ENCODE measurements around the gene PIM1. TPM values are rescaled to one million over a fixed set of nuclear protein-coding genes. Genes with fewer than 3 reads are reported as not detected.
"Not testable (repeated sequence)": the region's sequence is repeated elsewhere in the genome, so short reads cannot be mapped to it uniquely, and the experiment has no call there.

The PIM1 gene
- total RNA-seq, 1 experiment from 2014 or later = 20.0 TPM

DNA sequence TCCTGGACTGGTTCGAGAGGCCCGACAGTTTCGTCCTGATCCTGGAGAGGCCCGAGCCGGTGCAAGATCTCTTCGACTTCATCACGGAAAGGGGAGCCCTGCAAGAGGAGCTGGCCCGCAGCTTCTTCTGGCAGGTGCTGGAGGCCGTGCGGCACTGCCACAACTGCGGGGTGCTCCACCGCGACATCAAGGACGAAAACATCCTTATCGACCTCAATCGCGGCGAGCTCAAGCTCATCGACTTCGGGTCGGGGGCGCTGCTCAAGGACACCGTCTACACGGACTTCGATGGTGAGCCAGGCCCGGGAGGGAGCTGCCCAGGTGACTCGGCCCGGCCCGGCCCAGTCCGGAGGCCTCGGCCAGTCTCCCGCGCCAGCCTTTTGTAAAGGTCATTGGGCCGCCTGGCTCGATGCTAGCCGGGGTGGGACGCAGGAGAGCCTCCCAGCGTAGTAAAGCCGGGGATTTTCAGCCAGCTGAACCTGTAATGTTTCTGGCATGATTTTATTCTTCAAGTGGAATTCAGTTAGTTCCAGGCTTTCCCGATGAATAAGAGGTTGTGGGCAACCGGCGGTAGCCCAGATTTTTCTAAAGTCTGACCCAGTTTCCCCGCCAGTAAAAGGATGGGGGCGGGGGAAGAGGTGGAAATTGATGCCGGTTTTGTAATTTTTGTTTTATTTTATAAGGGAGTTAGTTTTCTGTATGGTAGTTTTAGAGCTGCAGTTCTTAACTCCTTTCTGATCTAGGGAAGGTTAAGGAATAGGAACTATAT lies 1.4 kb downstream of the PIM1 start:
- DNase-seq (ENCODE audit: low spot score) = peak; percentile 51

GRCh38 chr6:37171970-37172812 lies 2.2 kb downstream of the PIM1 start:
- peak; percentile 98 for DNase-seq (ENCODE audit: low spot score)

GRCh38 chr6:37172912-37173492 lies 3.0 kb downstream of the PIM1 start:
- no peak for DNase-seq (ENCODE audit: low spot score)

DNA sequence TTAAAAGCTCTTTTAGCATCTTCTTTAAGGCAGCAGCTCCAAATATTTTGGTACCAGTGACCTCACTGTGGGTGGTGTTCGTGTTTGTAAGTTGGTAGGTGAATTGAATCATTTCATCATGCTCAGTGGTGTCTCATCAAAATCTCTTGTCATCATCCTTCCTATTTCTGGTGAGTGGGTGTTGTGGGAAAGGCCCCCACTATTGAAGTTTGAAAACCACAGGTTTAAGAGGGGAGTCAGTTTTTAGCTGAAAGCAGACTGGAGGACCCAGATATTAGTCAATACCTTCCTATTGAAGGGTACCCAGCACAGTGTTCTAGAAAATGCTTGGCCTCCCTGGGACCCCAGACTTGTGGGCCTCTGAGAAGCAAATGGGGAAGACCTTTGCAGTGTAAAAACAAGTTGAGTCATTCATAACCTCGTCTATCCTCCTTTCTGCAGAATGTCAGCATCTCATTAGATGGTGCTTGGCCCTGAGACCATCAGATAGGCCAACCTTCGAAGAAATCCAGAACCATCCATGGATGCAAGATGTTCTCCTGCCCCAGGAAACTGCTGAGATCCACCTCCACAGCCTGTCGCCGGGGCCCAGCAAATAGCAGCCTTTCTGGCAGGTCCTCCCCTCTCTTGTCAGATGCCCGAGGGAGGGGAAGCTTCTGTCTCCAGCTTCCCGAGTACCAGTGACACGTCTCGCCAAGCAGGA lies 3.7 kb downstream of the PIM1 start:
- DNase-seq (ENCODE audit: low spot score) = no peak

GRCh38 chr6:37174196-37174514 lies 4.2 kb downstream of the PIM1 start:
- DNase-seq (ENCODE audit: low spot score) = no peak

GRCh38 chr6:37174515-37175331 lies 4.8 kb downstream of the PIM1 start:
- no peak for DNase-seq (ENCODE audit: low spot score)

- DNase-seq (ENCODE audit: low spot score) = no peak
Measured at GRCh38 chr6:37175332-37176267, 5.6 kb downstream of the PIM1 start.

GRCh38 chr6:37176268-37177076 lies 6.5 kb downstream of the PIM1 start:
- no peak for DNase-seq (ENCODE audit: low spot score)

- no peak for DNase-seq (ENCODE audit: low spot score)
Measured at GRCh38 chr6:37177077-37177934, 7.4 kb downstream of the PIM1 start.

- no peak for DNase-seq (ENCODE audit: low spot score)
Measured at GRCh38 chr6:37177935-37178517, 8.1 kb downstream of the PIM1 start.

DNA sequence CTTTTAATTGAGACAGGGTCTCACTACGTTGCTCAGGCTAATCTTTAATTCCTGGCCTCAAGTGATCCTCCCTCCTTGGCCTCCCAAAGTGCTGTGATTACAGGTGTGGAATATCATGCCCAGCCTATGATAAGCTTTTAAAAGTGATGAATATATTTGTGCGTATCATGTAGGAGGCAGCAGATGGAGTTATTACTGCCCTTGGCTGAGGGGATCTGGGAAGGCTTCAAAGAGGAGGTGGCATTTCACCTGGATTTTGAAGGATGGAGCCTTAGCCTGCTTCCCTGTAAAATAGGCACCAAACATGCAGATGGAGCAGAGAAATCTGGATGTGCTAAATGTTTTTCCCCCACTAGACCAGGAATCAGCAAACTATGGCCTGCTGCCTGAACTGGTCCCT lies 10.1 kb downstream of the PIM1 start:
- DNase-seq (ENCODE audit: low spot score) = no peak

- DNase-seq (ENCODE audit: low spot score) = not testable (repeated sequence)
Measured at GRCh38 chr6:37180610-37181009, 10.7 kb downstream of the PIM1 start.

- no peak for DNase-seq (ENCODE audit: low spot score)
Measured at GRCh38 chr6:37182736-37183590, 13.0 kb downstream of the PIM1 start.

GRCh38 chr6:37185949-37186720 lies 16.2 kb downstream of the PIM1 start:
- not testable (repeated sequence) for DNase-seq (ENCODE audit: low spot score)

DNA sequence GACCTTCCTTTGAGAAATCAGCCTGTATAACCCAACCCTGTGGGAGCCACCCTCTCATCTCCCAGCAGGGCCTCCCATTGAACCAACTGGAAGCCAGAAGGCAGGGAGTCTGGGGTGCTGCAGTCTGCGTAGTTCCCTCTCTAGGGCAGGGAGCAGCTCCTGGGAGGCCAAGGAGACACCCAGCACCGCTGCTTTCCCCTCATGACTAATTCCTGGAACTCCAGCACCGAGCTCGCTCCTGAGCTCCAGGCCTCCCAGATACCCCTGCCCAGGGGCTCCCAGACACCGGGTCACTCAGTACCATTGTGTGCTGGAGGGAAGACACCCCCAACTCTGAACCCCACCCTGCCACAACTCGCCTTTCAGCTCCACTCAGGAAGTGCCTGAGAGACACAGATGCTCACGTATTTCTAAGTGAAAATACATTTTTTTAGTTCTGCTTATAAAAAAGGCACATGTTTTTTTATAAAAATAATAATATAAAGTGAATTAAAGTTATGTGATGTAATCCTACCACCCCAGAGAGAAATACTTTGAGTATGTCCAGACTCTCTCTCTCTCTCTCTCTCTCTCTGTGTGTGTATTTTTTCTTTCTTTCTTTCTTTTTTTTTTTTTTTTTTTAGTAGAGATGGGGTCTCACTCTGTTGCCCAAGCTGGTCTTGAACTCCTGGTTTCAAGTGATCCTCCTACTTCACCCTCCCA lies 17.5 kb downstream of the PIM1 start:
- DNase-seq (ENCODE audit: low spot score) = no peak
